SK-N-SH (cell line): ENCODE data around the gene SERP2. TPM values are rescaled to one million over a fixed set of nuclear protein-coding genes. Genes with fewer than 3 reads are reported as not detected.

ENCODE experiments used
- CTCF ChIA-PET: fragments of 300-600, 350-600 bp; formaldehyde crosslinking; extraction: SDS; loops from one replicate; lab custom pipeline; 2021; lab: Yijun Ruan, JAX
- POLR2A ChIA-PET: fragments of 350-600 bp; sonication (Branson Sonifier 250); formaldehyde crosslinking; extraction: SDS; loops from one replicate; lab custom pipeline; 2020; ENCODE audit warnings: antibody characterized with exemption, inconsistent platforms; lab: Yijun Ruan, JAX
- DNase-seq: peaks from one replicate; pipeline ENCODE4 v3.0.0; 2012
- H2AFZ ChIP-seq: fragments of 200-600 bp; sonication (generic); 2 replicates; pipeline ENCODE4 v1.8.1; 2016; ENCODE audit warnings: antibody characterized with exemption, mild to moderate bottlenecking, low read depth
- H3F3A ChIP-seq: fragments of 200-600 bp; sonication (generic); replicated peaks from 2 replicates; pipeline ENCODE3; 2016; ENCODE audit warnings: antibody characterized with exemption, mild to moderate bottlenecking; ENCODE audit not compliant: insufficient read depth
- H3K27ac ChIP-seq, 2 experiments: fragments of 200-500 bp in 1 of 2; fragments of 200-600 bp in 1 of 2; sonication (Bioruptor generic) in 1 of 2; sonication (generic), shearing (Covaris generic) in 1 of 2; 2 replicates each; pipeline versions ENCODE4 v1.5.1 to v1.6.1; 2014 to 2016; ENCODE audit warnings: low read depth in 2 of 2, inconsistent platforms in 1 of 2, low read length in 1 of 2, mild to moderate bottlenecking in 1 of 2, mixed read lengths in 1 of 2
- H3K27me3 ChIP-seq: fragments of 200-600 bp; sonication (generic), shearing (Covaris generic); 2 replicates; pipeline ENCODE4 v1.6.1; 2016; ENCODE audit warnings: mixed run types; ENCODE audit not compliant: insufficient read depth
- H3K36me3 ChIP-seq, 2 experiments: fragments of 200-500 bp in 1 of 2; fragments of 200-600 bp in 1 of 2; sonication (Bioruptor generic) in 1 of 2; sonication (generic) in 1 of 2; replicated peaks in 1 of 2; 2 replicates each; pipeline versions ENCODE3 to v1.5.1; 2014 to 2016; ENCODE audit warnings: low read length in 1 of 2, mild to moderate bottlenecking in 1 of 2; ENCODE audit not compliant: insufficient read depth in 2 of 2, control insufficient read depth in 1 of 2
- H3K4me1 ChIP-seq, 2 experiments: fragments of 200-500 bp in 1 of 2; fragments of 200-600 bp in 1 of 2; sonication (Bioruptor generic) in 1 of 2; sonication (generic), shearing (Covaris generic) in 1 of 2; 2 replicates each; pipeline versions ENCODE4 v1.5.1 to v1.6.1; 2014 to 2016; ENCODE audit warnings: low read depth in 1 of 2, low read length in 1 of 2, mixed run types in 1 of 2; ENCODE audit not compliant: insufficient read depth in 2 of 2, control insufficient read depth in 1 of 2
- H3K4me2 ChIP-seq: fragments of 200-600 bp; sonication (generic), shearing (Covaris generic); 2 replicates; pipeline ENCODE4 v1.6.1; 2017; ENCODE audit warnings: mixed run types
- H3K4me3 ChIP-seq, 2 experiments: fragments of 200-500 bp in 1 of 2; fragments of 200-600 bp in 1 of 2; sonication (Bioruptor generic) in 1 of 2; sonication (generic), shearing (Covaris generic) in 1 of 2; 2 replicates each; pipeline versions ENCODE4 v1.5.1 to v1.8.1; 2014 to 2016; ENCODE audit warnings: low read depth in 2 of 2, inconsistent platforms in 1 of 2, low read length in 1 of 2, mild to moderate bottlenecking in 1 of 2, mixed read lengths in 1 of 2, moderate library complexity in 1 of 2
- H3K79me2 ChIP-seq: fragments of 200-600 bp; sonication (generic); 2 replicates; pipeline ENCODE4 v1.8.1; 2017; ENCODE audit warnings: mild to moderate bottlenecking; ENCODE audit not compliant: insufficient read depth
- H3K9ac ChIP-seq: fragments of 200-600 bp; sonication (generic); 2 replicates; pipeline ENCODE4 v1.6.1; 2017; ENCODE audit warnings: mixed run types
- H3K9me2 ChIP-seq: fragments of 200-600 bp; sonication (generic); 2 replicates; pipeline ENCODE4 v1.6.1; 2017; ENCODE audit warnings: mixed run types
- H3K9me3 ChIP-seq: fragments of 200-600 bp; sonication (generic); 2 replicates; pipeline ENCODE4 v1.6.1; 2017; ENCODE audit warnings: mixed run types, mild to moderate bottlenecking, moderate library complexity
- H4K20me1 ChIP-seq: fragments of 200-600 bp; sonication (generic); 2 replicates; pipeline ENCODE4 v1.6.1; 2017; ENCODE audit warnings: mild to moderate bottlenecking, mixed run types; ENCODE audit not compliant: insufficient read depth
- ELF1 ChIP-seq: IDR thresholded peaks from 2 replicates; pipeline ENCODE4 v1.4.0; 2012
- FOSL2 ChIP-seq: IDR thresholded peaks from 2 replicates; pipeline ENCODE4 v1.4.0; 2012; ENCODE audit warnings: low read depth, mild to moderate bottlenecking, moderate library complexity, borderline replicate concordance
- FOXJ3 ChIP-seq: sonication (generic); formaldehyde crosslinking; IDR thresholded peaks from 2 replicates; pipeline ENCODE4 v1.5.1; 2020; ENCODE audit warnings: mild to moderate bottlenecking, missing genetic modification reagents
- GATA2 ChIP-seq: sonication (generic); formaldehyde crosslinking; IDR thresholded peaks from 2 replicates; pipeline ENCODE4 v1.5.0; 2020; ENCODE audit warnings: mild to moderate bottlenecking, missing genetic modification reagents
- JUND ChIP-seq: IDR thresholded peaks from 2 replicates; pipeline ENCODE4 v1.4.0; 2012
- MEF2A ChIP-seq: IDR thresholded peaks from 2 replicates; pipeline ENCODE4 v1.4.0; 2012; ENCODE audit warnings: low read depth, borderline replicate concordance
- MXI1 ChIP-seq: IDR thresholded peaks from 2 replicates; pipeline ENCODE4 v1.6.1; 2012; ENCODE audit warnings: mild to moderate bottlenecking, low read depth, low read length, improper control_type of control experiment
- NFIC ChIP-seq: IDR thresholded peaks from 2 replicates; pipeline ENCODE4 v1.4.0; 2012; ENCODE audit warnings: borderline replicate concordance
- NRF1 ChIP-seq: IDR thresholded peaks from 2 replicates; pipeline ENCODE4 v1.6.1; 2012; ENCODE audit warnings: low read depth, mild to moderate bottlenecking, low read length
- RAD21 ChIP-seq: IDR thresholded peaks from 2 replicates; pipeline ENCODE4 v1.6.1; 2012; ENCODE audit warnings: mild to moderate bottlenecking, low read length
- SIN3A ChIP-seq: IDR thresholded peaks from 2 replicates; pipeline ENCODE4 v1.6.1; 2012; ENCODE audit warnings: low read depth, mild to moderate bottlenecking, low read length, moderate library complexity, borderline replicate concordance
- SMC3 ChIP-seq: IDR thresholded peaks from 2 replicates; pipeline ENCODE4 v1.6.1; 2012; ENCODE audit warnings: low read depth, low read length, improper control_type of control experiment
- TAF1 ChIP-seq: IDR thresholded peaks from 2 replicates; pipeline ENCODE4 v1.6.1; 2012; ENCODE audit warnings: low read depth, mild to moderate bottlenecking, low read length, moderate library complexity, borderline replicate concordance
- TCF12 ChIP-seq: IDR thresholded peaks from 2 replicates; pipeline ENCODE4 v1.4.0; 2012
- TEAD4 ChIP-seq: IDR thresholded peaks from 2 replicates; pipeline ENCODE4 v1.4.0; 2012; ENCODE audit warnings: mild to moderate bottlenecking, borderline replicate concordance; ENCODE audit not compliant: insufficient read depth
- USF1 ChIP-seq: IDR thresholded peaks from 2 replicates; pipeline ENCODE4 v1.4.0; 2012; ENCODE audit warnings: low read depth, borderline replicate concordance
- YY1 ChIP-seq: IDR thresholded peaks from 2 replicates; pipeline ENCODE4 v1.4.0; 2012; ENCODE audit warnings: low read depth, mild to moderate bottlenecking
- WGBS: methylation state at CpG from one replicate; pipeline ENCODE4 v1.1.6; 2017; ENCODE audit warnings: low lambda C conversion rate; 5-methylcytosine and 5-hydroxymethylcytosine counted together
- polyA plus RNA-seq, 3 experiments: library from polyadenylated mRNA; depleted of rRNA; stranded (reverse); fragments of >200 nt; gene quantifications; 2 replicates each; pipeline ENCODE4 v1.2.3, GENCODE V29; 2012
- TF ChIP-seq, protein P1 (sequence below): fragments of 200-600 bp; sonication (generic); IDR thresholded peaks from 2 replicates; pipeline ENCODE4 v1.6.1; 2017; ENCODE audit warnings: antibody characterized with exemption, mild to moderate bottlenecking, moderate library complexity

SERP2 gene
- polyA plus RNA-seq, 1 of the 3 experiments (the other 2 are of a cell fraction), result 4.9 TPM

GRCh38 chr13:44385401-44385800 is 11.8 kb downstream of the SERP2 start (continued):
- no peak for TF ChIP-seq USF1
- no peak for TF ChIP-seq MEF2A
- TF ChIP-seq, protein P1, sequence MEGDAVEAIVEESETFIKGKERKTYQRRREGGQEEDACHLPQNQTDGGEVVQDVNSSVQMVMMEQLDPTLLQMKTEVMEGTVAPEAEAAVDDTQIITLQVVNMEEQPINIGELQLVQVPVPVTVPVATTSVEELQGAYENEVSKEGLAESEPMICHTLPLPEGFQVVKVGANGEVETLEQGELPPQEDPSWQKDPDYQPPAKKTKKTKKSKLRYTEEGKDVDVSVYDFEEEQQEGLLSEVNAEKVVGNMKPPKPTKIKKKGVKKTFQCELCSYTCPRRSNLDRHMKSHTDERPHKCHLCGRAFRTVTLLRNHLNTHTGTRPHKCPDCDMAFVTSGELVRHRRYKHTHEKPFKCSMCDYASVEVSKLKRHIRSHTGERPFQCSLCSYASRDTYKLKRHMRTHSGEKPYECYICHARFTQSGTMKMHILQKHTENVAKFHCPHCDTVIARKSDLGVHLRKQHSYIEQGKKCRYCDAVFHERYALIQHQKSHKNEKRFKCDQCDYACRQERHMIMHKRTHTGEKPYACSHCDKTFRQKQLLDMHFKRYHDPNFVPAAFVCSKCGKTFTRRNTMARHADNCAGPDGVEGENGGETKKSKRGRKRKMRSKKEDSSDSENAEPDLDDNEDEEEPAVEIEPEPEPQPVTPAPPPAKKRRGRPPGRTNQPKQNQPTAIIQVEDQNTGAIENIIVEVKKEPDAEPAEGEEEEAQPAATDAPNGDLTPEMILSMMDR, result no peak
- no peak for TF ChIP-seq TEAD4

DNA sequence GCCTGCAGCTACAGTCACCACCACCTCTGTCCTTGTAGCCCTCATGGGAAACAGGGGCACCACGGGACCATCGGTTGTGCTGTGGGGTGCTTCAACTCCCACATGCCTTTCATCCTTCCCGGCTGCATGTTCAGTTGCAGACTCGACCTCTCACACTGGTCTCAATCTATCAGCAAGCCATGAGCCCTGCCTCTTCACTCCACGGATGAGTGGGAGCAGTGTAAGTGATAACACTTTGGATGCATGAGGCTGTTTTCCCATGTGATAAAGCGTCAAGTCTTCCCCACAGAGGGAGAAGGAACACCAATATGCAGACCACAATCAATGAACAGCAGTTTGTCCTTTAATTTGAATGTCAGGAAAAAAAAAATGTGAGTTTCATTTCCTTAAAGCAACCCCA is 12.2 kb downstream of the SERP2 start:
- Histone ChIP-seq H3K9me2 (no peaks in the 10 kb centered on the region), H3K27me3 (no peaks in the 10 kb centered on the region), H3K79me2 (no peaks in the 10 kb centered on the region), H3K9ac (no peak overlapping the region), H3K9me3 (no peaks in the 10 kb centered on the region), H4K20me1 (no peaks in the 10 kb centered on the region), H3F3A (peaks cover 5% of the 10 kb centered on the region), H2AFZ (no peak overlapping the region), H3K36me3 (peaks cover 0 to under 1% of the 10 kb centered on the region in 2 experiments), H3K4me2 (no peak overlapping the region), H3K4me1 (peaks cover 0 to 7% of the 10 kb centered on the region in 2 experiments; a peak in 2 of 4 replicates), H3K4me3 (no peak overlapping the region), H3K27ac (no peak overlapping the region)
- TF ChIP-seq MEF2A (no peak), RAD21 (no peak), GATA2 (CRISPR knock-in tag) (no peak)
- 68% methylated on average over 3 of the region's 6 CpGs for WGBS
- ChIA-PET POLR2A (no interaction called here), CTCF (no interaction called here)
- no peak for DNase-seq

GRCh38 chr13:44386913-44387556 is 13.4 kb downstream of the SERP2 start:
- no peaks in the 10 kb centered on the region for H3K9me2 ChIP-seq
- H3K79me2 ChIP-seq, result no peaks in the 10 kb centered on the region
- no peaks in the 10 kb centered on the region for H3K9me3 ChIP-seq
- H3K4me1 ChIP-seq, result peaks cover 0 to 7% of the 10 kb centered on the region in 2 experiments; a peak in 2 of 4 replicates
- CTCF ChIA-PET, result interaction anchor here (1.1 to 1.9 kb wide), 3 partner anchors 9 to 410 kb away, joined by 3 to 8 read pairs (median 3); no protein-coding TSS in a partner anchor
- no peak overlapping the region for H3K9ac ChIP-seq
- H4K20me1 ChIP-seq, result no peaks in the 10 kb centered on the region
- no peaks in the 10 kb centered on the region for H3K27me3 ChIP-seq
- H3K36me3 ChIP-seq, result peaks cover 0 to 8% of the 10 kb centered on the region in 2 experiments
- POLR2A ChIA-PET, result no interaction called here
- H3K4me3 ChIP-seq, result no peak overlapping the region
- H3F3A ChIP-seq, result no peaks in the 10 kb centered on the region
- no peak overlapping the region for H2AFZ ChIP-seq
- DNase-seq, result no peak
- no peak overlapping the region for H3K4me2 ChIP-seq
- no peak for TF ChIP-seq FOXJ3 (CRISPR knock-in tag)
- TF ChIP-seq NFIC, result no peak
- TF ChIP-seq, protein P1, result no peak
- TF ChIP-seq TAF1, result no peak
- TF ChIP-seq MXI1, result no peak
- no peak for TF ChIP-seq FOSL2
- TF ChIP-seq SMC3, result no peak
- TF ChIP-seq SIN3A, result no peak
- no peak for TF ChIP-seq TCF12
- TF ChIP-seq RAD21, result no peak
- no peak for TF ChIP-seq NRF1
- TF ChIP-seq ELF1, result no peak
- no peak for TF ChIP-seq JUND
- no peak for TF ChIP-seq YY1
- H3K27ac ChIP-seq, result no peak overlapping the region; a peak in 1 of 4 replicates
- WGBS, result 78% methylated on average over 7 of the region's 7 CpGs
